HG03139 (cell line): ENCODE results near the gene KCNK7.

Source experiments
- ATAC-seq: cut with Tn5 transposase; IDR thresholded peaks from one replicate; pipeline ENCODE4 v1.9.1; 2021; ENCODE audit not compliant: unreplicated experiment

KCNK7 gene

DNA sequence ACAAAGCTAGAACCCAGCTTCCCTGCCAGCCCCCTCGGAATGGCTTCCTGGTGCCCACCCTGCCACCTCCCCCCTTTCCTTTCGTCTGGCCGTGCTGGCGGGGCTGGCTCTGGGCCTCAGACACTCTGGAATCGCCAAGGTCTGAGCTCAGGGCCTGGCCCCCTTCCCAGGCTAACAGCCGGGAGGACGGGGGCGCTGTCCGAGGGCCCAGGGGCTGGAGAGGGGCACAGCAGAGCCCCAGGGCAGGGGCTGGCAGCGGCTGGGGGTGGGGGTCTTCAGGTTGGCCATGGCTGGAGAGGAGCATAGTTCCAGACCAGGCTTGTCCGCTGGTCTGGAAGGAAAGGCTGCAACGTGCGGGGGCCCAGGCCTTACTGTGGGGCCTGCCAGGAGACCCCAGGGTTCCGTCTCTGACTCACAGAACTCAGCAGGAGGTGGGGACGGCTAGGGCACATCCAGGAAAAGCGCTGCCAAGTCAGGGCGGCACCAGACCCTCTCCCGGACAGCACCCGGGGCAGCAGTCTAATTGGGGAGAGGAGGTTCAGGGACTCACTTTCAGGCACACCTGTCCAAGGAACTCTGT, 36.6 kb downstream of the KCNK7 start:
- ATAC-seq, result no peak

DNA sequence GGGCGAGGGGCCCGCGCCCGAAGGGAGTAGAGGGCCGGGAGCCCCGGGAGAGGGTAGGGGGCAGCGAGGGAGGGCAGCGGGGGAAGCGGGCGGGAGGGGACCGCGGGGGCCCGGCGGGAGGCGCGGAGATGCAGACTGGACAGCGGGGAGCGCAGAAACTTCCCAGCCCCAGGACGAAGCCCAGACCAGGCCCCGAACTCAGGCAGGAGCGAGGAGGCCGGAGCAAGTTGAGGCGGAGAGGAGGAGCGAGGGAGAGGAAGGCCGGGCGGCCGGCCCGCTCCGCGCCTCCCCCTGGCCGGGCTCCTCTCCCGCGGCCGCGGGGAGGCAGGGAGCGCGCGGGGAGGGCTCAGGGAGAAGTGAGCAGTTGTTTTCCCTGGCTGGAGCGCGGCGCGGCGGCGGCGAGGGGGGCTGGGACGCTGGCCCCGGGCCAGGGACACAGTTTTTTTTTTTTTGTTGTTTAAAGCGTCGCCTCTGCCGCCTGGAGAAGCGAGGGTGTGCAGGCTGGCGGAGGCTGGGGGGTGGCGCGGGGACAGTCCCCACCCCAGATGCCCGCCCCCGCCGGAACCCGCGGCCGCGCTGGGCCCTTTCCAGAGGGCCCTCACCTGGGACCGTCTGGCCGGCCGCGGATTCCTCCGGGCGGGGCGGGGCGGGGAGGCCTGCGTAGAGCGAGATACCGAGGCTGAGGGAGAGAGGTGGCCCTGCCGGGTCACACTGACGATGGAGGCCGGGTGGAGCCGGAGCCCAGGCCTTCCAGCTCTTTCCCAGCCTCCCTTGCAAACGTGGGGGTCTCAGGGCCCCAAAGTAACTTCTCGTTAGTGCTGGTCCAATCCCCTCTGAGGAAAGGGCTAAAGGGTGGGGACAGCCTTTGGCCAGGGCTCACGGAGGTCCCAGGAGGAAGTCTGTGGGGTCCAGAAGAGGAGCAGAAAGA, 37.3 kb downstream of the KCNK7 start, which contains the start of gene LTBP3:
Gene LTBP3, minus strand, starts transcription at position 358 of the 928 bp plus-strand sequence. CDS start 400 bp downstream, outside the sequence.
- no peak for ATAC-seq

DNA sequence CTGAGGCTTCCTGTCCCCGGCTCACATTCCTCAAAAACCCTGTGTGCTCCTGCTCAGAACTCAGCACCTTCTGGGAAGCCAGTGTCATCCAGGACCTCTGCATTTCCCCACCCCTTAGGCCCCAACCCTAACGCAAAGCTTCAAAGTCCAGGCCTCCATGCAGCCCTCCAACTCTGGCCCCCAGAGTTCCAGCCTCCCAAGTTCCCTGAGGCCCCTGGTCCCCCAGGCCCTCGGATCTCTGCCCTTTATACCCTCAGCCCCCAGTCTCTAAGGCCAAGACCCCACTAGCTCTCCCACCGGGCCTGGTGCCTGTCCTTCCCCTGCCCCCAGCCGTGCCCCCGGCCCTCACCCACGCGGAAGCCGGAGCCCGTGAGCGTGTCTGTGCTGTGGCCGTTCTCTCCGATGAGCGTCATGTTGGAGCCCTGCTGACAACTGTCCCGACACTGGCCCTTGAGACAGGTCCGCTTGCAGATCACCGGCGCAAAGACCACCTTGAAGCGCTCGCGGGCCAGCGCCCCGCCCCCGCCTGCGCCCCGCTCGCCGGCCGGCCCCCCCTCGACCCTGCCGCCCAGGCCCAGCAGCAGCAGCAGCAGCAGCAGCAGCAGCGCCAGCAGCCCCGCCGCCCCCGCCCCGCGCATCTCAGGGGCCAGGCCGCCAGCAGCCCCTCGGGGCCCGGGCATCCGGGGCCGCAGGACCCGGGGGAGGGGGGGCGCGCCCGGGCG, 38.2 kb downstream of the KCNK7 start:
- ATAC-seq, result no peak

DNA sequence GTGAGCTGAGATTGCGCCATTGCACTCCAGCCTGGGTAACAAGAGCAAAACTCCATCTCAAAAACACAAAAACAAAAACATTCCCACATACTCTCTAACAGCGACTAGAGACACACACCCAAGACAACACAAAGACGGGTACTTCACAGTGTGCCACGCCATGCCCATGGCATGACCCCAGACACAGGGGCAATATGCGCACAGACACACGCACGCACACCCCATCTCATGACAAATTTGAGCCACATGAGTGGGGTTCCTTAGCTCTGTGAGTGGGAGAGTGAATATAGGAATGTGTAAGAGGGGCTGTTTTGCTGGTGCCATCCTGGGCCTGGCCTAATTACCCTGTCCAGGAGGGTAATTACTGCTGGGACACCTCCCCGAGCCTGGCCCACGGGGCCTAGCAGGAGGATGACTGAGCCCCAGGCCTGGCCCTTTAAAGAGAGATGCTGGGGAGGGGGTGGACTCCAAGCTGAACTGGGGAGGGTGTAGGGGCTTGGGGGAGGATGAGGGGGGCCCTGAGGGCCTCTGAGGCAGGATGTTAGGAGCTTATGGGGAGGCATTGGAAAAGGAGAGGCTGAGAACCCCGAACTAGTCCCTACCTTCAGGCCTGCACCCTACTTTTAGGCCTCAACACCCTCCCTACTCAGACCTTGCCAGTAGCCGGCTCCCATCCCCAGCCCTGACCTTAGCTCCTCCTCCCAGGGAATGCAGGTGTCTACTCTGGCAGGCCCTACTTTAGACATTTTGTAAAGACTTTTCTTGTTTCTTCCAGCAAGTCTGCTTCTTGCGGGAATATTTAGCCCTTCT, 38.9 kb downstream of the KCNK7 start:
- ATAC-seq, result no peak

DNA sequence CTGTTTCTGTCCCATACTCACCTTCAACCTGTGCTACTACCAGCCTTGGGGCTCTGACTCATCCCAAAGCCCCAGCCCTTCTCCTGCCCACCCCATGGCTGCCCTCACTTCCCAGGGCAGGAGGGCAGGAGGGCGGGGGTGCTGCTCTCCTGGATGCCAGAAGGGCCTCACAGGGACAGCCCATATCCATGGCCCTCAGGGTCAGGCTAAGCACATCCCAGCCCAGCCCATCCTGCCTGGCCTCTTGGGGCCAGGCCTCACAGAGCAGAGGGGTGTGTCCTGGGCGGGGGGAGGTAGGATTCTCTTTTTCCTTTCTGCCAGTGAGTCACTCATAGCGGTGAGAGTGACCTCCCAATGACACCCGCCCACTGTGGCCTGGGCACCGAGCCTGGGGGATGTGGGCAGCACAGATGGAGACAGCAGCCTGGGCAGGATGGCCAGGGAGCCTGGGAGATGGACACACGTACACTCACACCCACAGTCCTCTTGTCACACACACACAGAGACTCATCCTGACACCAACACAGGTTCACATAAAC, 39.8 kb downstream of the KCNK7 start:
- no peak for ATAC-seq

DNA sequence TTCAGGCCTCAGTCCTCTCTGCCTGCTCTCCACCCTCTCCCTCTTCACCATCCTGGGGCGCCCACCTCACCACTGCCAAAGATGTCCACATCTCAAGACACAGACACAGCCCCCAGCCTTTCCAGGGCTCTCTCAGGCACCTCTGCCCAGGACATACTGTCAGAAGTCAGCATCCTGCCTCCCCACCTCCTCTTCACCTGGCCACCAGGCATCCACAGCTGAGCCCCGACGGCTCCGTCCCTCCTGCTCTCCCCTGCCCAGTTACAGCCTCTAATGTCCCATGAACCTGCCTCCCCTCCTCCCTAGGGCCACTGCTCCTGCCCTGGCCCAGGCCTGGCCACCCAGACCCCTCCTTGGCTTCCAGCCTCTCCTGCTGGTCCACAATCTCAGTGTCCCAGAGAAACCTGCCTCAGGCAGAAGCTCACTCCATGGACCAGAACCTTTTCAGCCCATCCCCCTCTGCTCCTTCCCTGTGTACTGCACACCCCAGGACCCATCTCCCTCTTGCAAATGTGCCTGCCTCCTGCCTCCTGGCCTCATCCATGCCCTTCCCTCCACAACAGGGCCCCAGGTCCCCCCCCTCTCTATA, 40.7 kb downstream of the KCNK7 start:
- ATAC-seq, result no peak

DNA sequence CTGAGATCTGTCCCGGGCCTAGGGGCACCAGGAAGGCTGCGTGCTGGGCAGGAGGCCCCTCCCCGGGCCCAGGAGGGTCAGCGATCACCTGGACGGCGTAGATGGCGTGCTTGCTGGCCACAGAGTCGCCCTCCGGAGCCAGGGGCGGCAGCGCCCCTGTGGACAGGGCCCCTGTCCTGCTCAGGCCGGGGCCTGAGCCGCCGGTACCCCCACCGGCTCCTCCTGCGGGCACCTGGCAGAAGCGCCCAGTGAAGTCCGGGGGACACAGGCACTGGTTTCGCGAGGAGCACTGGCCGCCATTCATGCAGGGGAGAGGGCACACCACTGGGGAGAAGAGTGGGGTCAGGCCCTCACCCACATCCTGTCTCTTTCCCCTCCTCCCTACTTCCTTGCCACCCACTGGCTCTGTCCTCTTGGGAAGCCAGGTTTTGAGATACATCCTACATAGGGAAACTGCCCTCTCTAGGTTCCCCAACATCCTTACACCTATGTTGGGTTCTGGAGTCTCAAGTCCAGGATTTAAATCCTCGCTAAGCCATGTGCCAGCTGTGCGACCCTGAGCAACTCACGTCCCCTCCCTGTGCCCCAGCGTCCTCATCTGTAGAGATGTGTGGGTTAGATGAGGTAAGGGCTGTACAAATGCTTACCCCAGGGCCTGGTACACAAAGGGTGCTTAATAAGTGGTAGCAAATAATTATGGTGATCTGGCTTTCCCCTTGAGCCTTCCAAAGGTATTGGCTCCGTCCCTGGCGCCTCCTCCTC, 41.4 kb downstream of the KCNK7 start:
- ATAC-seq, result no peak

DNA sequence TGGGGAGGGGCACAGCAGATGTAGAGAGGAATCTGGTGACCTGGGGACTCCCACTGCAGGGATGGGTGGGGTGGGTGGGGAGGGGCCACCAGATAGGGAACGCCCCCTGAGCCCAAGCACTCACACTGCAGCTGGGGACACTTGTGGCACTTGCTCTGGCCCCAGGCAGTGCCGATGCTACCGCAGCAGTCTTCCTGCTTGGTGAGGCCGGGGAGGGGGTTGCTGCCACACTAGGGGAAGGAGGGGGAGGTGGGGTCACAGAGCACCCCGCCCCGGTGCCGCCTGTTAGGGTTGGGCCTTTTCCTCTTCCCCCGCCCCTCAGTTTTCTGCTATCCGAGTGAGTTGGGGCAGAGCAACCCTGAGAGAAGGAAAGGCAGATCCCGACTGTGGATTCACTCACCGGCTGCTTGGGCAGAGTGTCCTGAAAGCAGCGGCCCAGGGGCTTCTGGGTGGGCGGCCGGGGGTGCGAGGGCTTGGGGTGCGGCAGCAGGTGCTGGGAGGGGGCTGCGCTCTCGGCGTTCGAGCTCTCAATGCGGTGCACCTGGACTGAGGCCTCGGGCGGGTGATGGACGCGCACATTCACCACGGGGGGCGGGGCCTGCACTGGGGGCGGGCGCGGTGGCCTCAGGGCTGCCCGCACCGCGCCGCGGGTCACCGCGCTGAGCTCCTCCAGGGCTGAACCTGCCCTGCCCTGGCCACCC, 42.1 kb downstream of the KCNK7 start:
- no peak for ATAC-seq

DNA sequence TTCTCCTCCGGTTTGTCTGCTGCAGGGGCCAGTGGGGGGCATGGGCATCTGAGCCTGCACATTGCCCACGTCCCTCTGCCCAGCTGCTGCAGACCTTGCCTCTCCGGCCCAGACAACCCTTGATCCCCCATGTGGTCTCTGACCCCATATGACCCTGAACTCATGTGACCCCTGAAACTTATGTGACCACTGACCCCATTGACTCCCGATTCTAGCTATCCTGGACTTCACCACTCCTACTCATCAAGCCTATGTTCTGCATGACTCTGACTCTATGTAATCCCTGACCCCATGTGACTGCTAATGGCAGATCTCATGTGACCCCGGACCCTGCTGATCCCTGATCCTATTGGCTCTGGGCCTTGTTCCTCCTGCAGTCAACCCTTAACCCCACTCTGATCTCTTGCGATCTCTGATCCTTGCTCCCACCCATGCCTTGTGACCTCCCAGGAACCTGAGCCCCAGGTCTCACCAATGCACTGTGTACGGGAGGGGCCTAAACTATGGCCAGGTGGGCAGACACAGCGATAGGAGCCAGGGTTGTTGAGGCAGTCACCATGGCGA, 43.1 kb downstream of the KCNK7 start:
- ATAC-seq, result no peak

DNA sequence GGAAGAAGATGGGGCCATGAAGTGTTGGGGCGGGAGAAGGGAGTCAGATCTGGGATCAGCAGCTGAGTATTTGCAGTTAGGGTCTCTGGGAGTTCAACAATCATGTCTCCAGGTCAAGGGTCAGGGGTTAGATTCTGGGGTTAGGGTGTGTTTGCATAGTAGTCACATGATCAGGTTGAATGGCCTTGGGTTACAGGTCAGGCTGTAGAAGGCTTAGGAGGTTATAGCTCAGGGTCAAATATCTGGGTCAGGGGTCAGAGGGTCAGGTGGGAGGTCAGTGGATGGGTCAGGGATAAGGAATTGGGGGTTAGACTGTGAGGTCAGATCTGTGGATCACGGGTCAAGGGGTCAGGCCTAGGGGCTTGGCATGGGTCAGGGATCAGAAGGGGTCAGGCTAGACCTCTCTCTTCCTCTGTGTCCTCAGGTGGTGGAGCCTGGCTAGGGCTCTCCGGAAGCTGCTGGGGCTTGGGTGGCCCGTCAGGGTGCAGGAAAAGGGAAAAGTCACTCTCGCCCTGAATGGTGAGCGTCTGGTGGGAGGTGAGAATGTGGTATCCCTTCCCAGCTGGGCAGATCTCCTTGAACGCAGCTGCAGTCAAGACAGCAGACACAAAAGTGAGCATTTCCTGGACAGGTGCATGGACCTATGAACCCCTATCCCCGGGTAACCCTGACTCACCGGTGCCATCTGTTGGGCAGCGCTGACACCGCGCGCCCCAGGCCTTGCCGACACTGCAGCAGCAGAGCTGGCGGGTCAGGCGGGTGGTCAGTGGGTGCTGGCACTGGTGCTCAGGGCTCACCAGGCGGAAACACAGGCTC, 43.8 kb downstream of the KCNK7 start:
- ATAC-seq, result no peak

DNA sequence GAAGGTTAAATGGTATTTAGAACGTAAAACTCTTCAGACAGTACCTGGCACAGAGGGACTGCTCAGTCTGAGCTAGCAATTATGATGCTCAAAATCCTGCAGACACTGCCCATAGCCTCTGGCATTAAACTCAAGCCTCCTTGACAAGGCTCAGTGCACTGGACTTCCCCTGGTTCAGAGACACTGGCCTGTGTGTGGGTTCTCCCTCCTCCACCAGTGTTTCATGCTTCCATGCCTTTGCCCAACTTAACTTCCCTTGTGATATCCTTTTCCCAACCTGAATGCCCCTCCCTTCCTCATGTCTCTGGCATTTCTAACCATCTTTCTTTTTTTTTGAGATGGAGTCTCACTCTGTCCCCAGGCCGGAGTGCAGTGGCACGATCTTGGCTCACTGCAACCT, 46.5 kb downstream of the KCNK7 start:
- ATAC-seq, result no peak

DNA sequence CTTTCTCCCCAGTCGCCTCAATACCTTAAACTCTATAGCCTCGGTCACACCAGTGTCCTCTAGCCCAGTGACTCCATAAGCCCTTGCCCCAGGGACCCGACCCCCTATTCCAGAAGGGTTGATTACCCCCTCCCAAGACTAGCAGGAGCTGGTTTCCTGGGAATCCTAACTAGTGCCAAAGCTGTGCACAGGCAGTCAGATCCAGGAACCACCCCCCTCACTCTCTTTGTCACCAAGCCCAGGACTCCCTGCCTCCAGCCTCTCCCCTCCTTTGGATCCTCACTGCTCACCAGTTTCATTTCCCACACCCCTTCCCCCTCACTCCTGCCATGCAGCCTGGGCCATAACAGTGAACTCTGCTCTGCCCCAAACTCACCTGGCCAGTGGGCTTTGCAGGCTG, 47.2 kb downstream of the KCNK7 start:
- no peak for ATAC-seq

DNA sequence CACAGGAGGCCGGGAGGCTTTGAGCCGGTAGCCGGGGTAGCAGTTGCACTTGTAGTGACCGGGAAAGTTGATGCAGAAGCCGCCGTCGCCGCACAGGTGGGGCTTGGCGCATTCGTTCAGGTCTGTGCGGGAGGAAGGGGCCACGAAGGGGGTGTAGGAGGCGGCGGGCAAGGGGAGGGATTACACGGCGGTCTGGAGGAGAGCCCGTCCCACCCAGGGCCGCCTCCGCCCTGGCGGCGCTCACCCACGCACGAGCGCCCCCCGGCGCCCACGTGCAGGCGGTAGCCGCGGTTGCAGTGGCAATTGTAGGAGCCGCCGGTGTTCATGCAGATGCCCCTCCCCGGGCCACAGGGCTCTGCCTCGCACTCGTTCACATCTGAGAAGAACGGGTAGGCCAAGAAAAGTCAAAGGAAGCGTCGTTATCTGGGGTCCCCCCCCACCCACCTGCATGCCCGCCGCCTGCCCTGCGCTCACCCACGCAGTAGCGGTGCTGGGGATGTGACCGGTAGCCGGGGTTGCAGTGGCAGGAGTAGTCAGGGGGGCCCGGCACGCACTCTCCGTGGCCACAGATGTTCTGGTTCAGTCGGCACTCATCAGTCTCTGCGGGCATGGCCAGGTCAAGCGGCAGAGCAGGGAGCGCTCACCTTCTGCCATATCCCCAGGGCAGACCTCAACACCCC, 48.0 kb downstream of the KCNK7 start:
- ATAC-seq, result no peak

DNA sequence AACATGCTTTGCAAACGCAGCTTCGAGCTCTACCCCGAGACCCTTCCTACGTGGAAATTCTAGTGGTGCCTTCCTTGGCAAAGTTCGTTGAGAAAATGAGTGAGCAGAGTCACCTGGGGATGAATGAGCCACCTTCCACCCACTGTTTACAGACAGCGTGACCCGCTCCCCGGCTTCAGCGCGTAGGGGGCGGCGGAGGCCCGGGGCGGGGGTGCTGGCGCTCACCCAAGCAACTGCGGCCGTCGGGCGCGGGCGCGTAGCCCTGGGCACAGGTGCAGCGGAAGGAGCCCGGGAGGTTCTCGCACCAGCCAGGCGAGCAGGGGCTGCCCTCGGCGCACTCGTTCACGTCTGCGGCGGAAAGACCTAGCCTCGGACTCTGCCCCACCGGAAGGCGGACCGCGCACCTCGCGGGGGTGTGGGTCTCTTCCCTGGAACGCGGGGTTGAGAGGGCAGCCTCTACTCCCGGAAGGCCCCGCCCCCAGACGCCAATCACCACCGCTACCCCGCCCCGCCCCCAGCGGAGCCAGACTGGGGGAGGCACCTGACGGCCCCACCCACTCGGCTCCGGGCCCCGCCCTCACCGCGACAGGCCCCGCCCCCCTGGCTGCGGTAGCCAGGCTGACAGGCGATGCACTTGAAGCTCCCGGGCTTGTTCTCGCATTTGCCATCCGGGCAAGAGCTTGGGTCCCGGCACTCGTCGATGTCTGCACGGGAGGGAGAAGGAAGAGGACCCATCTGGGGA, 49.2 kb downstream of the KCNK7 start:
- peak; percentile 50 for ATAC-seq

DNA sequence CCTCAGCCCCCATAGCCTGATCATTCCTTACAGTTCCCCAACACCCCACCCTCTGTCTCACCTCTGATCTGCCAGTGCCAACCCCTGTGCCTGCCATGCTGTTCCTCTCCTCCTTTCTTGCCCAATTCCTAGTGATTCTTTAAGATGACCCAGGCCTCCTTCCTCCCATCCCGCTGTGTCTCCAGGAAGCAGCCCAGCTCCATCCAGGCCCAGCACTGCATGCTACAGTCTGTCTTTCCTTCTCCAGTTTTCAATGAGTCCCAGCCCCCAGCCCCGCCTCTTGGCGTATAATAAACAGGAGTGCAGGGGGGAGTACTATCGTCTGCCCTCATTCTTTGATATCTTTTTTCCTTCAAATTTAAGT, 49.8 kb downstream of the KCNK7 start:
- ATAC-seq, result no peak
